ENCODE data around the gene SIMC1. TPM values are rescaled to one million over a fixed set of nuclear protein-coding genes. Genes with fewer than 3 reads are reported as not detected.

The SIMC1 gene
- total RNA-seq, 4 donors from 2014 or later: 9.0 to 20.2 (median 13.1) TPM

- Histone ChIP-seq H3K27me3 (no peaks in the 10 kb centered on the region), H3K36me3 (peaks cover 15 to 24% of the 10 kb centered on the region in 2 donors), H3K27ac (no peak overlapping the region), H3K4me3 (replicated peaks in 1 of 3) (no peak overlapping the region), H3K4me1 (no peaks in the 10 kb centered on the region), H3K9me3 (no peaks in the 10 kb centered on the region)
- TF ChIP-seq POLR2A (IDR thresholded peaks at IDR 0.05) (no peak), CTCF (IDR thresholded peaks at IDR 0.05) (no peak)
- WGBS, 2 donors: 95 to 98% methylated on average over 1 of the region's 1 CpG
- intact Hi-C loops (cut with DNase I): no loop called here
- DNase-seq: no peak
Observed at GRCh38 chr5:176342158-176342483, 103.9 kb downstream of the SIMC1 start.

- Histone ChIP-seq H3K4me1 (no peaks in the 10 kb centered on the region), H3K36me3 (peaks cover 23 to 31% of the 10 kb centered on the region in 2 donors), H3K27me3 (no peaks in the 10 kb centered on the region), H3K4me3 (replicated peaks in 1 of 3) (no peak overlapping the region), H3K27ac (no peak overlapping the region), H3K9me3 (no peaks in the 10 kb centered on the region)
- intact Hi-C loops (cut with DNase I): no loop called here
- DNase-seq: no peak
- 69 to 83% methylated on average over 2 of the region's 2 CpGs for WGBS, 2 donors
- TF ChIP-seq POLR2A (IDR thresholded peaks at IDR 0.05) (no peak), CTCF (IDR thresholded peaks at IDR 0.05) (no peak)
Observed at GRCh38 chr5:176342766-176343458, 104.7 kb downstream of the SIMC1 start.

- Histone ChIP-seq H3K4me1 (peaks cover 7 to 13% of the 10 kb centered on the region in 2 donors), H3K9me3 (no peaks in the 10 kb centered on the region), H3K36me3 (peaks cover 46 to 51% of the 10 kb centered on the region in 2 donors), H3K4me3 (replicated peaks in 1 of 3) (no peak overlapping the region), H3K27me3 (no peaks in the 10 kb centered on the region), H3K27ac (peak overlapping the region in 1 of 3 donors; percentile 14)
- TF ChIP-seq POLR2A (IDR thresholded peaks at IDR 0.05) (no peak), CTCF (IDR thresholded peaks at IDR 0.05) (no peak)
- DNase-seq: peak; percentile 76 to 82
- 34 to 50% methylated on average over 7 to 8 of the region's 8 CpGs for WGBS, 2 donors
- intact Hi-C loops (cut with DNase I): no loop called here
Observed at GRCh38 chr5:176350416-176350815, 112.2 kb downstream of the SIMC1 start.

DNA sequence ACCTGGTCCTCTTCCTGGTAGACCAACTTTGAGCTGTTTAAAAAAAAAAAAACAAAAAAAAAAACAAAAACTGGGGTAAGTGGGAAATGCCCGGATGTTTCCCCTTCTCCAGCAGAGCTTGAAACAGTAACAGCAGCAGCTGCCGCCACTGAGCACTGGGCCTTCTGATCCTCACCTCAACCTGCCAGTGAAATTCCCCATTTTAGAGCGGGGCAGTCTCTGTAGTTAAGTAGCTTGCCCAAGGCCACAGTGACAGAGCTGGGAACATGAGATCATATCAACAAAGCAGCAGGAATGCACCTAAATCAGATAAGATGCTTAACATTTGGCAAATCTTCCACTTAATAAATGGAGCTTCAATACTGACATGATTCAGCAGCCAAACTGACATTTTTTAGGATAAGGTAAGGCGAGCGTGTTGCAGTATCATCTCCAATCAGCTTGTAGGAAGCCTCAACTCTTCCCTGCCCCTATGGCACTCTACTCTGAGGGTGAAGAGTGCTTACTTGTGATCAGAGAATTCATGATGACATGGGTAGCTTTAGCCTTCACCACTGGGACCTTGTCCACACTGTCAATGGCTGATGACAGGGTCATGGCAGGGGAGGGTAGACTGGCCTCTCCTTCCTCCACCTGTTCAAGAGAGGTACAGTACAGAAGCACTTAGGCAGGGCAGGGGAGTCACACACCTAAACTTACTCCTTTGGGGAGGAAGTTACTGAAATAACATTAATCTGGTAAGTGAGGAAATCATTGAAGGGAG lies 114.1 kb downstream of the SIMC1 start:
- Histone ChIP-seq H3K27me3 (no peaks in the 10 kb centered on the region), H3K36me3 (peaks cover 29 to 34% of the 10 kb centered on the region in 2 donors), H3K4me1 (peaks cover 7 to 24% of the 10 kb centered on the region in 2 donors), H3K9me3 (no peaks in the 10 kb centered on the region), H3K27ac (no peak overlapping the region), H3K4me3 (replicated peaks in 1 of 3) (no peak overlapping the region)
- intact Hi-C loops (cut with DNase I): no loop called here
- TF ChIP-seq POLR2A (IDR thresholded peaks at IDR 0.05): no peak
- TF ChIP-seq CTCF (IDR thresholded peaks at IDR 0.05): no peak
- peak; percentile 12 to 13 for DNase-seq
- 78 to 90% methylated on average over 5 of the region's 5 CpGs for WGBS, 2 donors

- Histone ChIP-seq H3K36me3 (peaks cover 19 to 21% of the 10 kb centered on the region in 2 donors), H3K9me3 (no peaks in the 10 kb centered on the region), H3K4me3 (replicated peaks in 1 of 3) (no peak overlapping the region), H3K27ac (no peak overlapping the region), H3K27me3 (no peaks in the 10 kb centered on the region), H3K4me1 (peaks cover 7 to 24% of the 10 kb centered on the region in 2 donors)
- WGBS, 2 donors: 95% methylated on average over 4 of the region's 4 CpGs
- intact Hi-C loops (cut with DNase I): no loop called here
- DNase-seq: no peak
- TF ChIP-seq CTCF (IDR thresholded peaks at IDR 0.05) (no peak), POLR2A (IDR thresholded peaks at IDR 0.05) (no peak)
Observed at GRCh38 chr5:176353533-176353932, 115.3 kb downstream of the SIMC1 start.
